GM19468 (cell line): ENCODE data around the gene ZWINT.

Experiments used
- ATAC-seq: cut with Tn5 transposase; IDR thresholded peaks from one replicate; pipeline ENCODE4 v1.9.1; 2021; ENCODE audit warnings: mild to moderate bottlenecking, moderate library complexity, moderate number of reproducible peaks; ENCODE audit not compliant: unreplicated experiment; ENCODE audit errors: extremely low read depth

Gene ZWINT

DNA sequence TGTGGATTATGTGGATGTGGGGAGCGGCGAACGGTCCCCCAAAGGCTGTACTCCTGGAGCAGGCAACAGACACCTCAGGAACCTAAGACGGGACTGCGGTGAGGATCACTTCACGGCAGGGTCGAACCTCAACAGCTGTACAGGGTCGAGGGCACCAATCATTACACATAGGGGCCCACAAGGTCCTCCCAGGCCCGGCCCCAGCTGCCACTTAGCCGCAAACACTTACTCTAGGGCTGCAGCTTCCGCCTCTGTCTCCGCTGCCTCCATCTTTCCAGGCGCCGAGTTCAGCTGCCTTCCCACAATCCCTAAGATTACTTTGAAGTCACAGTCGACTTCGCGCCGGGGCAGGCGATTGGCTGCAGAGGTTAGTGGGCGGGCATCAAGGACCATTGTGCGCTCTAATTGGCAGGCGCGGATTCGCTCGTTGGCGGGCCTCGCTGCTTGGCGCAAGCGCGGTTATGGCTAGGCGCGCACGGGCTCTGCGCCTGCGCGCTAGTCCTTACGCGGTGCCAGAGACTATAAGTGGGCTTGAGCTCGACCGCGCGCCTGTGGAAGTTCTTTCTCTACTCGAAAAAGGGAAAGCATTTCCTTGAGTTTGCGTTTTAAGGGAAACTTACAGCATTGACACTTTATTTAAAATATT is at the start of gene ZWINT:
TSS of gene ZWINT (minus strand) at position 293 of the 646 bp plus-strand sequence. CDS start at position 270, 23 bp downstream.
- peak; percentile 99 for ATAC-seq

DNA sequence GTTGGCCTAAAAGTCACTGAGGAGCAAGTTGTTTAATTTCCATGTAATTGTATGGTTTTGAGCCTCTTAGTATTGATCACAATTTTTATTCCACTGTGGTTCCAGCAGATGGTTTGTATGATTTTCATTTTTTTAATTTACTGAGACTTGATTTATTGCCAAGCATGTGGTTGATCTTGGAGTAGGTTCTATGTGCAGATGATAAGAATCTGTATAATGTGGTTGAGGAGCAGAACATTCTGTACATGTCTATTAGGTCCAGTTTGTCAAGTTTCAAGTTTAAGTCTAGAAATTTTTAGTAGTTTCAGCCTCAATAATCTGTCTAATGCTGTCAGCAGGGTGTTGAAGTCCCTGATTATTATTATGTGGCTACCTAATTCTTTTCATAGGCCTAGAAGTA is 22.7 kb upstream of the ZWINT start:
- no peak for ATAC-seq

DNA sequence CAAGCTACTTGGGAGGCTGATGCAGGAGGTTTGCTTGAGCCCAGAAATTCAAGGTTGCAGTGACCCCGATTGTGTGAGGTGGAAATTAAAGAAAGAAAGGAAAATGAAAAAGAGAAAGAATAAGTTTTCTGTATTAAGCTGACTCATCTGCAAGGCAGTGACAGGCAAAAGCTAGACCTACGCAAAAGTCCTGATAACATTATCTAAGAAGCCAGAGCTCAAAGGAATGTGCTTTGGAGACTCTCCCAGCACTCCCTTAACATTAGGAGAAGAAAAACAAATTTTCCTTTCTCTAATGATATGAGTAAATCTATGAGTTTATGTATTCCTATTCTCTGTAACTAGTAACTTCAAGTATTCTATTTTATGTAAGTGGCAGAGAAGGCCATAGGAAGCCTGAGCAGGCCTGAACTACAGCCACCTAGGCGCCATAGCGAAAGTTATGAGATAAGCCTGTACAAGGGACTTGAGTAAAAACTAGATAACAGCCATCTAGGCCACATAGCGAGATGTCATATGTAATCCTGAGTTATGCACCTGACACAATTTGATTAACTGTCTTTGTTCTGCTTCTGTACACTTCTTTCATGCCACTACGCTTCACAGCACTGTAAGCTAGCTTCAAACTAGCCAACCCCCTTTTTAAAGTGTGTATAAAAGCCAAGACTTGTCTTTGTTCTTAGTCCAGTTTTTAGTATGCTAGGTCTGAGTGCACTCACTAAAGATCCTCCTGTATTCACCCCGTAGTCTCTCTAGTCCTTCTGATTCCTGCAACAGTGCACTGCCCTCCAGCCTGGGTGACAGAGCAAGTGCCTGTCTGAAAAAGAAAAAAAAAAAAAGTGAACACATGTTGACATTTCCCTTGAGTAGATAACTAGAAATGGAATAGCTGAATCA is 9.4 kb upstream of the ZWINT start:
- ATAC-seq, result no peak

GRCh38 chr10:56360583-56360966 is 484 bp downstream of the ZWINT start:
- ATAC-seq, result no peak

DNA sequence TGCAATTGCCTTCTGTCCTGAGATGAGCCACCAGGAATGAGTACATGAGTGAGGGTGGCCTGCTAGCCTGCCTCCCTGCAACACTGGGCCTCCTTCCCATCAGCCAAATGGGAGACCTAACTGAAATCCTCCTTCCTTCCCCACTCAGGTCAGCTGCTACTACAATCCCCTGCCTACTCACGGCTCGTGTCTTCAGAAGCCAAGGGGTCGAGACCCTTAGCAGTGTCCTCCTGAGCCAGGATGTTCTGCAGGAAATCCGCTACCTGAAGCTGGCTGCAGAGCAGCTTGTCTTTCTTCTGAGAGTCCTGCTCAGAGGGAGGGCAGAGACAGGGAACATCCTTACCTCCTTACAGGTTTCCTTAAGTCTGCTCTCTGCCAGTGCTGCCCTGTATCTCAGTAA is 1.2 kb downstream of the ZWINT start:
- no peak for ATAC-seq

GRCh38 chr10:56357018-56357417 is 4.0 kb downstream of the ZWINT start:
- no peak for ATAC-seq

DNA sequence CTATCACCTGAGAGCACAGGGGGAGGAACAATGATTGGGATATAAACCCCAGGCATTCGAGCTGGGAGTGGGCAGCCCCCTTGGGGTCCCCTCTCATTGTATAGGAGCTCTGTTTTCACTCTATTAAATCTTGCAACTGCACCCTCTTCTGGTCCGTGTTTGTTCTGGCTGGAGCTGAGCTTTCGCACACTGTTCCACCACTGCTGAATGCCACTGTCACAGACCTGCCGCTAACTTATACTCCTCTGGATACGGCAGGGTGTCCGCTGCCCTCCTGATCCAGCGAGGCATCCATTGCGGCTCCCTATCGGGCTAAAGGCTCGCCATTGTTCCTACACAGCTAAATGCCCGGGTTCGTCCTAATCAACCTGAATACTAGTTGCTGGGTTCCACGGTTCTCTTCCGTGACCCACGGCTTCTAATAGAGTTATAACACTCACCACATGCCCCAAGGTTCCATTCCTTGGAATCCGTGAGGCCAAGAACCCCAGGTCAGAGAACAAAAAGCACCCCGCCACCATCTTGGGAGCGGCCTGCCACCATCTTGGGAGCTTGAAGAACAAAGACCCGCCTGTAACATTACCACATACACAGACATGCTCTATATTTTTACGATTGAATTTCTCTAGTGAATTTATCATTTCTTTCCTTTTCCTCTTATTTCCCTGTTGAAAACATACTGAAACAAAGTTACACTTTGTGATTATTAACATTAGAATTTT is 9.0 kb downstream of the ZWINT start:
- no peak for ATAC-seq

DNA sequence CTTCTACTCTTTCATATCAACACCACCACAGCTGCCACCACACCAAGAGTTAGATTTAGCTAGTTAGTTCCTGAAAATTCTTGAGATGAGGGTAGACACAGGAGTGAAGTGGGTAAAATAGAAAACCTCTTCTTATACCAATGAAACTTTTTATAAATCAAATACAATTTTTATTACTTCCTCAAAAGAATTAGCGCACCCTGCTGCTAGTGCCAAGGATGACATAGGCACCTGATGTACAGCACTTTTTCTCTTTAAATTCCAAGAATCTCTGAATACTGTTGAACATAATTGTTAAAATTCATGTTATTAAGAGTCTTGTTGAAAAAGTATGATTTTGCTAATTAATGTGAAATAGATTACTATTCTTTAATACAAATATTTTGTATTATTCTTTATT is 11.4 kb downstream of the ZWINT start:
- no peak for ATAC-seq

GRCh38 chr10:56348101-56348500 is 13.0 kb downstream of the ZWINT start:
- ATAC-seq, result no peak

GRCh38 chr10:56346845-56347415 is 14.1 kb downstream of the ZWINT start:
- no peak for ATAC-seq

- no peak for ATAC-seq
Observed at GRCh38 chr10:56341612-56342011, 19.4 kb downstream of the ZWINT start.

GRCh38 chr10:56329961-56330360 is 31.1 kb downstream of the ZWINT start:
- no peak for ATAC-seq

- ATAC-seq, result no peak
Observed at GRCh38 chr10:56327118-56327517, 33.9 kb downstream of the ZWINT start.

GRCh38 chr10:56319386-56319785 is 41.7 kb downstream of the ZWINT start:
- ATAC-seq, result peak; percentile 97

- no peak for ATAC-seq
Observed at GRCh38 chr10:56318816-56319215, 42.2 kb downstream of the ZWINT start.

- no peak for ATAC-seq
Observed at GRCh38 chr10:56317603-56318002, 43.5 kb downstream of the ZWINT start.

- no peak for ATAC-seq
Observed at GRCh38 chr10:56316603-56317002, 44.5 kb downstream of the ZWINT start.
